Skeletal muscle cell (primary cell): ENCODE results near the gene UNC13A.

Experiments used
- DNase-seq: peaks from one replicate; pipeline ENCODE4 v3.0.0-alpha.2; 2010; ENCODE audit warnings: low read depth
- H3K4me3 ChIP-seq: 2 replicates; pipeline ENCODE4 v1.5.1; 2011; ENCODE audit warnings: low read depth, mild to moderate bottlenecking, control low read depth, low read length, moderate library complexity

The UNC13A gene

DNA sequence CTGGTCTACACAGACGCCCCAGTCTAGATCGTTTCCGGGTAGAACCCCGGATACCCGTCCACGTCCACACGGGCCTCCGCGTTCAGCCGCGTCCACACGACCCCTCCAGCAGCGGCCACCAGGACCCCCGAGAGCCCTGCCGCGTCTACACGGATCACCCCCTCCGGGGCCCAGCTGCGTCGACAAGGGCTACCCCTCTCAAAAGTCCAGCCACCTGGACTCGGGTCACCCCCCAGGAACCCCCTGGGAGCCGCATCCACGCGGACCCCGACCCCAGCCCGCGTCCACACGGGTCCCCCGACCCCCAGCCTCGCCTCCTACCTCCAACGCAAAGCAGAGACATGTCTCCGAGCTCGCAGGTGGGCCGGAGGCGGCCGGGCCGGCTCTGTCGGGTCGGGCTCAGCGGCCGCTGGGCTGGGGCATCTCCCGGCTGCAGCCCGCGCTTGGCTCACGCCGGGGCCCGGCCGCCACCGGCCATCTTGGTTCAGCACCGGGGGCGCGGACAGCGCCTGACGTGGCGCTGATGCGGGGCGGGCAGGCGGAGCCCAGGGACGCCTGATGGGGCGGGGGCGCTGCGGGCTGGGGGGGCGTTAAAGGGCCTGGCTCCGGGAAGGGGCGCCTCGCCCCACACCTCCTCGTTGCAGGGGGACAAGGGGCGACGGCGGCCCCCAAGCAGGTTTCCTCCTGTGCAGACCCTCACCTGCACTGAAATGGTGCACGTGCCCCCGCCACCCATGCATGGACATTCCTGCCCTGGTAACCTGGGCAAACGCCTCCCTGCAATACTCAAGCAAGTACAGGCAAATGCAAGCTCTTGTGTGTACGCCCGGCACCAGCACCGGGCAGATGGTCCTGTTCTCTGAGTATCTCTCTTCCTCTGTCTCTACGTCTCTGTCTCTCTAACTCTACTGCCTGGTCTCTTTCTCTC lies at the start of gene UNC13A:
UNC13A (minus strand) TSS at position 498 of the 928 bp plus-strand sequence; CDS start at position 343, 155 bp downstream.
- H3K4me3 ChIP-seq: peak within 1 kb of the TSS; percentile 52
- no peak for DNase-seq

DNA sequence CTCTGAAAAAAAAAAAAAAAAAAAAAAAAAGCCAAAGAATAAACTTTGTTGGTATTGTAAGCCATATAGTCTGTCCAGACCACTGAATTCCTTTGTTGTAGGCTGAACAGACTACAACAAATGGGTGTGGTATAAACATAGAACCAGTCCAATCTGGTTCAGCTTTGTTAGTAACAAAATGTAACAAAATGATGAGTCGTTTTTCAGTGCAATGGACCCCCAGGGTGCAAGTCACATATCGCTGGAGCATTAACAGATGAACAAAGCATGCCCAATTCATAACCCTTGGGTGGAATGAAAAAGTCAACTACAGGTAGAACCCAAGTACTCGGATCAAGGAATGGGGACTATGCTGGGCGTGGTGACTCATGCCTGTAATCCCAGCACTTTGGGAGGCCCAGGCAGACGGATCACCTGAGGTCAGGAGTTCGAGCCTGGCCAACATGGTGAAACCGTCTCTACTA lies 49.6 kb upstream of the UNC13A start:
- no peak for DNase-seq
- H3K4me3 ChIP-seq: no peak overlapping the region

DNA sequence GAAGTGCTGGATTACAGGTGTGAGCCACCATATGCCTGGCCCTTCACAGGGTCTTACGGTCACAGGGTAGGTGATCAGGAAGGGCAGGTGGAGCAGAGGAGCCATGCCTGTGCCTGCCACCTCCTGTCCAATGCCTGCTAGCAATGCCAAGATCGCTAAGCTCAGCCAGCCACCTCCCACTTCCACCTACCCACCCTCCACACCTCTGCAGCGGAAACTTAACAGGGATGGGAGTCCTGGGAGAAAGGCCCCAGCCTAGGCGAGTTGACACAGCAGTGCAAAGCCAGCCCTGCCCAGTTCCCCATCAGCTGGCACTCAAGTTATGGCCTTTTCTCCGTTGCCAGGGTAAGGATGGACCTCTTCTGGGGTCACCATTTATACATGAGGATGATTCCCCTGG lies 47.3 kb upstream of the UNC13A start:
- DNase-seq: no peak
- no peak overlapping the region for H3K4me3 ChIP-seq

DNA sequence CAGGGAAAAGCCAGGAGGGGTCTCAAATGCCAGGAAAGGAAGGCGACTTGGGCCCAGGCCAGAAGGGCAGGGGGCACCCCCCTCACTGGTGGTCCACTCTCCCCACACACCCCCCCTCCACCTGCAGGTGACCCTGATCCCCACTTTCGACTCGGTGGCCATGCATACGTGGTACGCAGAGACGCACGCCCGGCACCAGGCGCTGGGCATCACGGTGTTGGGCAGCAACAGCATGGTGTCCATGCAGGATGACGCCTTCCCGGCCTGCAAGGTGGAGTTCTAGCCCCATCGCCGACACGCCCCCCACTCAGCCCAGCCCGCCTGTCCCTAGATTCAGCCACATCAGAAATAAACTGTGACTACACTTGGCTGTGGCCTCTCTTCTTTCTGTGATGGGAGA lies 46.0 kb upstream of the UNC13A start:
- H3K4me3 ChIP-seq: no peak overlapping the region
- DNase-seq: no peak

DNA sequence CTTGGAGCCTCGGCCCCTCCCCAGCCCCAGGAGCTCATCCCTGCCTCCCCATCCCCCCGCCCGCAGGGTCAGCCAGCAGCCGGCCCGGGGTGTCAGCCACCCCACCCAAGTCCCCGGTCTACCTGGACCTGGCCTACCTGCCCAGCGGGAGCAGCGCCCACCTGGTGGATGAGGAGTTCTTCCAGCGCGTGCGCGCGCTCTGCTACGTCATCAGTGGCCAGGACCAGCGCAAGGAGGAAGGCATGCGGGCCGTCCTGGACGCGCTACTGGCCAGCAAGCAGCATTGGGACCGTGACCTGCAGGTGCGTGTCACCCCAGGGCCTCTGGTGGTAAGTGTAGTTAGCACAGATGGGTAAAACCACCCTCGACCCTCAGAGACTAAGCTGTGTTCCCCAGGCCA lies 45.0 kb upstream of the UNC13A start:
- H3K4me3 ChIP-seq: no peak overlapping the region
- no peak for DNase-seq

DNA sequence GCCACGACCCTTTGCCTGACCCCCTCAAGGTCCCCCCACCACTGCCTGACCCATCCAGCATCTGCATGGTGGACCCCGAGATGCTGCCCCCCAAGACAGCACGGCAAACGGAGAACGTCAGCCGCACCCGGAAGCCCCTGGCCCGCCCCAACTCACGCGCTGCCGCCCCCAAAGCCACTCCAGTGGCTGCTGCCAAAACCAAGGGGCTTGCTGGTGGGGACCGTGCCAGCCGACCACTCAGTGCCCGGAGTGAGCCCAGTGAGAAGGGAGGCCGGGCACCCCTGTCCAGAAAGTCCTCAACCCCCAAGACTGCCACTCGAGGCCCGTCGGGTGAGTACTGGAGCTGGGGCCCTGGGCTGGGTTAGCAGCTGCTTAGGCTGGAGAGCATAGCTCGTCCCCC lies 39.7 kb upstream of the UNC13A start:
- no peak for DNase-seq

DNA sequence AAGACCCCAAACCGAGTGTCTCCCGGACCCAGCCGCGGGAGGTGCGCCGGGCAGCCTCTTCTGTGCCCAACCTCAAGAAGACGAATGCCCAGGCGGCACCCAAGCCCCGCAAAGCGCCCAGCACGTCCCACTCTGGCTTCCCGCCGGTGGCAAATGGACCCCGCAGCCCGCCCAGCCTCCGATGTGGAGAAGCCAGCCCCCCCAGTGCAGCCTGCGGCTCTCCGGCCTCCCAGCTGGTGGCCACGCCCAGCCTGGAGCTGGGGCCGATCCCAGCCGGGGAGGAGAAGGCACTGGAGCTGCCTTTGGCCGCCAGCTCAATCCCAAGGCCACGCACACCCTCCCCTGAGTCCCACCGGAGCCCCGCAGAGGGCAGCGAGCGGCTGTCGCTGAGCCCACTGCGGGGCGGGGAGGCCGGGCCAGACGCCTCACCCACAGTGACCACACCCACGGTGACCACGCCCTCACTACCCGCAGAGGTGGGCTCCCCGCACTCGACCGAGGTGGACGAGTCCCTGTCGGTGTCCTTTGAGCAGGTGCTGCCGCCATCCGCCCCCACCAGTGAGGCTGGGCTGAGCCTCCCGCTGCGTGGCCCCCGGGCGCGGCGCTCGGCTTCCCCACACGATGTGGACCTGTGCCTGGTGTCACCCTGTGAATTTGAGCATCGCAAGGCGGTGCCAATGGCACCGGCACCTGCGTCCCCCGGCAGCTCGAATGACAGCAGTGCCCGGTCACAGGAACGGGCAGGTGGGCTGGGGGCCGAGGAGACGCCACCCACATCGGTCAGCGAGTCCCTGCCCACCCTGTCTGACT lies 39.0 kb upstream of the UNC13A start:
- no peak overlapping the region for H3K4me3 ChIP-seq
- no peak for DNase-seq

More for the DNA sequence above, 39.7 kb upstream of the UNC13A start:
- H3K4me3 ChIP-seq: no peak overlapping the region

DNA sequence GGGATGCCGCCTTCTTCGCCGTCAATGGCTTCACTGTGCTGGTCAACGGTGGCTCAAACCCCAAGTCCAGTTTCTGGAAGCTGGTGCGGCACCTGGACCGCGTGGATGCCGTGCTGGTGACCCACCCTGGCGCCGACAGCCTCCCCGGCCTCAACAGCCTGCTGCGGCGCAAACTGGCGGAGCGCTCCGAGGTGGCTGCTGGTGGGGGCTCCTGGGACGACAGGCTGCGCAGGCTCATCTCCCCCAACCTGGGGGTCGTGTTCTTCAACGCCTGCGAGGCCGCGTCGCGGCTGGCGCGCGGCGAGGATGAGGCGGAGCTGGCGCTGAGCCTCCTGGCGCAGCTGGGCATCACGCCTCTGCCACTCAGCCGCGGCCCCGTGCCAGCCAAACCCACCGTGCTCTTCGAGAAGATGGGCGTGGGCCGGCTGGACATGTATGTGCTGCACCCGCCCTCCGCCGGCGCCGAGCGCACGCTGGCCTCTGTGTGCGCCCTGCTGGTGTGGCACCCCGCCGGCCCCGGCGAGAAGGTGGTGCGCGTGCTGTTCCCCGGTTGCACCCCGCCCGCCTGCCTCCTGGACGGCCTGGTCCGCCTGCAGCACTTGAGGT lies 38.1 kb upstream of the UNC13A start:
- no peak overlapping the region for H3K4me3 ChIP-seq
- no peak for DNase-seq

DNA sequence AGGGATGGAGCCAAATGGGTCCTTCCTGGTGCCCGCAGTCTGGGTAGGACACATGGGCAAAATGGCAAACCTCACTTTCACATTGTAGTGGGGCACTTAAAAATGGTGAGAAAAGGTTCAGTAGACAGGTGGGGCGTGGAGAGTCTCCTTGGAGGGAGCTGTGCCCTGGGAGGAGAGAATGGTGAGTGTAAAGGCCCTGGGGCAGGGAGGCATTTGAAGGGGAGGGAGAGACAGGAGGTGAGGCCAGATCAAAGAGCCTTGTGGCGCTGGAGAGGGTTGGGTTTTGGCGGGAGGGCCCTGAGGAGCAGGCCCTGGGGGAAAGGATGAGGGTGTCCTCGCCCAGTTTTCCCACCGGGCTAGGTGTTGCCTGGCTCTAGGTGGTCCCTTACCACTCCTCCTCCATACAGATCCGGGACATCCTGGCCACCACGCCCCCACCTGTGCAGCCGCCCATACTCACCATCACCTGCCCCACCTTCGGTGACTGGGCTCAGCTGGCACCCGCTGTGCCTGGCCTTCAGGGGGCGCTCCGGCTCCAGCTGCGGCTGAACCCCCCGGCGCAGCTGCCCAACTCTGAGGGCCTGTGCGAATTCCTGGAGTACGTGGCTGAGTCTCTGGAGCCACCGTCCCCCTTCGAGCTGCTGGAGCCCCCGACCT lies 37.4 kb upstream of the UNC13A start:
- no peak overlapping the region for H3K4me3 ChIP-seq
- DNase-seq: no peak

DNA sequence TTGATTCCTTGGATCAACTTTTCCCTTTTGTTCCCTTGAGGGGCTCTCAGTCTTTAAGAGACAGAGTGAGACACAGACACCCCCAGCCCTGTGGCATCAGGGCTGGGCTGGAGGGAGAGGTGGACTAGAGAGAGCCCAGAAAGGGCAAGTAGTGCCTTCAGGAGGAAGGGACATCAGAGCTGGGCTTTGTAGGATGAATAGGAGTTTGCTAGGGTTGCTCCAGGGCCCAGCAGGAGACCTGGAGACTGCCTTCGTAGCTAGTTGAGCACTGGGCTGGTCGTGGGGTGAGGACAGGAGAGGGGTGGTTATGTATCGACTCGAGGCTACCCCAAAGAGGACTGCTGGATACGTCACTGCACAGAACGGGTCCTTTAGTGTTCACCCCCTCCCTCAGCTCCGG lies 36.5 kb upstream of the UNC13A start:
- H3K4me3 ChIP-seq: no peak overlapping the region
- no peak for DNase-seq

DNA sequence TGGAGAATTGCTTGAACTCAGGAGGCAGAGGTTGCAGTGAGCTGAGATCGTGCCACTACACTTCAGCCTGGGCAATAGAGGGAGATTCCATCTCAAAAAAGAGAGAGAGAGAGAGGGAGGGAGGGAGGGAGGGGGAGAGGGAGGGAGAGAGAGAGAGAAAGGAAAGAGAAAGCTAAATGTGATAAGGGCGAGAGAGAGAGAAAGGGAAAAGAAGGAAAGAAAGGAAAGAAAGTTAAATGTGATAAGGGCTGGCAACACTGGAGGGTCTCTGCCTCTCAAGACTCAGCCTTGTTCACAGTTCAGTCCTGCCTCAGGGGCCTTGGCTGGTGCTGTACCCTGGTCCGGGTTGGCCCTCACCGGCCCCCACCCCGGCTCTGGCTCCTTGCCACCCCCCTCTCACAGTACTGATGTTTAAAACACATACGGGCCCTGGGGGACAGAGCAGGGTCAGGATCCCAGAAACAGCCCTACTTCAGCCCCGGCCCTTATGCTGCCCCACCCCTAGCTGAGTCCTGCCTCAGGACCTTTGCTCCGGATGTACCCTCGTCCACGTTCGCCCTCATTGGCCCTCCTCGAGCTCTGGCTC lies 34.6 kb upstream of the UNC13A start:
- no peak overlapping the region for H3K4me3 ChIP-seq
- DNase-seq: no peak

DNA sequence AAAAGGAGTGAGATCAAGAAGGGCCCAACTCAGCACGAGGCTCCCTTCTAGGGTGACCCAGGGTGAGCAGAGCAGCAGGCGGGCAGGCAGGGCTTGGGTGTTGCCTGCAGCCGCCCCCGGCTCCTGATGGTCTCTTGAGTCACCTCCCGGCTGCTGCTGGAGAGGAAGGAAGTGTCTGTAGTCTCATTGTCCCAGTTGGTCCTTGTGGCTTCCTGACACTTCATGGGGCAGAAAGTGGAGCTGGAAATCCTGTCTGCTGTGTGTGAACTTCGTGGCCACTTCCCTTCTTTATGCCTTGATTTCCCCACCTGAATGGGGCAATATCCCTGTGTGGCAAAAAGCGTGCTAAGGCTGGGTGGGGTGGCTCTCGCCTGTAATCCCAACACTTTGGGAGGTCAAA lies 33.7 kb upstream of the UNC13A start:
- no peak for DNase-seq
- H3K4me3 ChIP-seq: no peak overlapping the region

DNA sequence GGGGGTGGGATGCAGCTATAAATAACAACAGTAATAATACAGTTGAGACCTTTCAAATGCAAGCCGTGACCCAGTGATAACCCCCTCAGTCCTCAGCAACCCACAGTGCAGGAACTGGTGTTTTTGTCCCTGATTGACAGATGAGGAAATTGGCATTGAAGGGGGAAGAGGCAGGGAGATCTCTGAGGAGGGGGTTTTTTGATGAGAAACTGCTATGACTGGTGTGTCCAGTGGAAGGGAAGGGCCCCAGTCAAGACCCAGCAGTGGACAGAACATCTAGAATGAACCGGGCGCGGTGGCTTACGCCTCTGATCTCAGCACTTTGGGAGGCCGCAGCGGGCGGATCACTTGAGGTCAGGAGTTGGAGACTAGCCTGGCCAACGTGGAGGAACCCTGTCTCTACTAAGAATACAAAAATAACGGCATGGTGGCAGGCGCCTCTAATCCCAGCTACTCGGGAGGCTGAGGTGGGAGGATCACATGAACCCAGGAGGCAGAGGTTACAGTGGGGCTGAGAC lies 33.0 kb upstream of the UNC13A start:
- DNase-seq: no peak
- H3K4me3 ChIP-seq: peak overlapping the region; percentile 95

DNA sequence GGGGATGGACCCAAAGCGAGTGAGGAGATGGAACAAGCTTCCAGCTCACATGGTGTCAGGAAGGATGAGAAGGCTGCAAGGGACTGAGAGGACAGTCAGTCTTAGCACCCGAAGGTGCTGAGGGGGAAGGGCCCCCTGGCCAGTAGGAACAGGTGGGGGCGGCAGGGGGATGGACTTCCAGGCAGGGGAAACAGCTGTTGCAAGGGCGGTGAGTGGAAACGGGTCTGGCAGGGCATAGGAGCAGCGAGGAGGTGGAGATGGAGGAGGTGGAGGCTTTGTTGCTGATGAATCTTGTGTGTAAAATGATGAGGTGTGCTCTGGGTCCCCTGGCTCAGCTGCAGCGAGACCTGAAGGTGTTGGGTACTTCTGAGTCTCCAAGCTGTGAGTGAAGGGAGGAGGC lies 32.3 kb upstream of the UNC13A start:
- no peak for DNase-seq
- H3K4me3 ChIP-seq: peak overlapping the region; percentile 95

DNA sequence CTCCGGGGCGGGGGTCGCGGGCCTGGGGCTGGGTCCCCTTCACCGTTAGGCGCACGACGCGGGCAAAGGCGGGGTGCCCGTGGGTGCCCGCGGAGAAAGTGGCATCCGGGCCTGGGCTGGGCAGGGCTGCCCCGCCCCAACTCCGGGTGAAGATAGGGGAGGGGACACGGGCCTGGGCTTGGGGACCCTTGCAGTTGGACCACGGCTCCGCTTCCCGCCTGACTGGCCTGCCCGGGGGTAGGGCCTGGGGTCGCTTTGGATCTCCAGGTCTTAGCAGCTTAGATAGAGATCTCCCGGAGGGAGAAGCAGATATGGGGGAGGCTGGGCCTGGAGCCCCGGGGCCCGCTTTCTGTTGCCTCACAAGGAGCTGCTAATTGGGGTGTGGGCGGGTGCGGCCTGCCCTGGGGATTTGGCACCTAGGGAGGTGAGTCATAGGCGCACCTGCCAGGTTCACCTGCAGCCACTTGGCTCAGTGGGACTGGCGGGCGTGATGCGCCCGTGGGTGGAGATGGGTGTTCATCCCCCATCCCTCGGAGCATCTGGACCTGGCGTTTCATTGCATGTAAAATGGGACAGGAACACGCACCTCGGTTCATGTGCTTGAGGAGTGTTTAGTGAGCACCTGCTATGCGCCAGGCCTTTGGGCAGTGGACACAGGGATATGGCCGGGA lies 31.7 kb upstream of the UNC13A start:
- H3K4me3 ChIP-seq: peak overlapping the region; percentile 95
- no peak for DNase-seq

DNA sequence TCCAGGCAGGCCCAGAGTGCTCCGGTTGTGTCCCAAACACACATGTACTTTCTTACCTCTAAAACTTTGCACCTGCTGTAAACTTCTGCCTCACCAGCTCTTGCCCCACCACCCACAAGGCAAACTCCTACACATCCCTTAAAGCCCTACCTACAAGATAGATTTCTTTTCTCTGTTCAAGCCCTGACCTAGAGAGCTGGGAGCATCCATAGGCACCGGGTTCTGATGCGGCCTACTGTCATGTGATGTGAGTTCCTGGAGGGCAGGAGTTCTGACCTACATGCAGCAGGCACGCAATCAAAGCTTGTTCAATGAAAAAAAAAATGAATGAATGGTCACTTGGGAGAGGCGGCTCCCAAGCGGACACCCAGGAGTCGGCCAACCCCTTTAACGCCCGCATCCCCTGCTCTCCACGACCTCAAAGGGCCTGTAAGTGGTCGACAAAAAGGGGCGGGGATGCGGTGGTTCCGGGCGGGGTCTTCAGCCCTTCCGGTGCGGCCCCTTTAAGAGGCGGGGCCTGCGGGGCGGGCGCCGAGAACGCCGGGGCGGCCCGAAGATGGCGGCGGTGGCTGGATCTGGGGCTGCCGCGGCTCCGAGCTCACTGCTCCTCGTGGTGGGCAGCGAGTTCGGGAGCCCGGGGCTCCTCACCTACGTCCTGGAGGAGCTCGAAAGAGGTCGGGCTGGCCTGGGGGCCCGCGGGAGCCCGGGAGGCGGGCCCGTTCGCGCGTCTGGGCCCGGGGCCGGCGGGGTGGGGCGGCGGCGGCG lies 31.0 kb upstream of the UNC13A start, which contains the start of gene MAP1S:
MAP1S (plus strand) TSS at position 534 of the 765 bp plus-strand sequence; CDS start at position 557, 23 bp downstream.
- DNase-seq: no peak
- peak within 1 kb of the TSS; percentile 95 for H3K4me3 ChIP-seq

DNA sequence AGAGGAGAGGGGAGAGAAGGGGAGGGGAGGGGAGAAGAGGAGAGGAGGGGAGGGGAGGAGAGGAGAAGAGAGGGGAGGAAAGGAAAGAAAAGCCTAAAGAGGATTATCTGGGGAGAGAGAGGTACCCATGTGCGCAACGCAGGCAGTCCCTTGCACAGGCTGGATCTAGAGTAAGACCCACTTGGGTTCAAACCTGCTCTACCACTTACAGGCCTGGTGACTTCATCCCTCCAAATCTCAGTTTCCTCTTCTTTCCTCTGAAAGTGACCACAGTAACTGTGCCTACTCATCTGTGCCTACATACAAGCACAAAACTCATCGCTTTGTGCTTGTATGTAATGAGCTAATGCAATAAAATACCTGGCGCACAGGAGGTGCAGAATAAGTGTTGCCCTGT lies 30.4 kb upstream of the UNC13A start:
- no peak overlapping the region for H3K4me3 ChIP-seq
- DNase-seq: no peak
